ENCODE data around the gene ZNF436.

The ZNF436 gene

DNA sequence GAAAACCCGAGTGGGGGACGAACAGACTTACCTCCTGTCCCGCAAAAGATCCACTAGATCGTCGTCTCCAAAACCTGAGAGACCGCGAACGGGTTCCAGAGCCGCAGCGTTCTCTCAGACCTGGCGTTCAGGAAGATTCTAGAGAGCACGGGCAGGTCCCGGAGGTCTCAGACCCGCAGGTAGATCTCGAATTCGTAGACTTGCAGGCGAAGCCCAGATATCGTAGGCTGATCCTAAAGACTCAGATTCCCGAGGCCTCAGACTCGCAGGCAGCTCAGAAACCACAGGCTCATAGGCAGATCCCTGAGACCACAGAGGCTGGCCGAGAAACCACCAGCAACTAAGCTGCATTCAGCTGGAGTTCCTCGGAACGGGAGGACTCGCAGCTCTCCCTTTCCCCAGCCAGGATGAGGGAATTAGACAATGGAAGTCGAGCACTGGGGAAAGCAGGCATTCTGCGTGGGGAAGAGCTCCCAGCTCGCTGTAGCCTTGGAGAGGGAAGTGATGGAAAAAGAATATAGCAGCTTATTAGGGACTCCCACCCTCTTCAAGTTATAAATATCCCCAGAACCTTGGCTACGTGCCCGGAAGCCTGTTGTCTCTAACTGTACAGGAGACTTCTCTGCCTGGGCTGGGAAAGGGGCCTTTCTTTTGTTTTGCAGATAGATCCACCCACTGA lies at the start of gene ZNF436:
ZNF436 (minus strand) TSS at position 502 of the 679 bp plus-strand sequence. CDS start 1,831 bp downstream, outside the sequence.
- no peak for DNase-seq (ENCODE audit: low read depth)

DNA sequence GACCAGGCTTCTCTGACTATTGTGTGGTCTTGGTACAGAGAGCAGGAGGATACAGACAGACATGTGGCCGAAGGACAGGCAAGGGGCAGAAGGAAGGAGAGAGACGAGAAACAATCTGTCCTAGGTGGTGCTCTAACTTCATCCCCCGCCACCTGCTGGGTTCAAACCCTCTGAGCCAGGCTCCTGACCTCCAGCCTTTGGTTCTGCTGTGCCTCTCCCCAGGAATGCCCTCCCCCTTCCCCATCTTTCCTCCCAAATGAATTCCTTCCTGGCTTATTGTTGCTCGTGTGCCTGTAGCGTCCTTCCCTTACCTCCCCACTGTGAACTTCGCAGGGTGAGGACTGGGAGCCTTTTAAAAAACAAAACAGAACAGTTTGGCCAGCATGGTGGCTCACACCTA lies 49.5 kb upstream of the ZNF436 start:
- DNase-seq (ENCODE audit: low read depth), result no peak

DNA sequence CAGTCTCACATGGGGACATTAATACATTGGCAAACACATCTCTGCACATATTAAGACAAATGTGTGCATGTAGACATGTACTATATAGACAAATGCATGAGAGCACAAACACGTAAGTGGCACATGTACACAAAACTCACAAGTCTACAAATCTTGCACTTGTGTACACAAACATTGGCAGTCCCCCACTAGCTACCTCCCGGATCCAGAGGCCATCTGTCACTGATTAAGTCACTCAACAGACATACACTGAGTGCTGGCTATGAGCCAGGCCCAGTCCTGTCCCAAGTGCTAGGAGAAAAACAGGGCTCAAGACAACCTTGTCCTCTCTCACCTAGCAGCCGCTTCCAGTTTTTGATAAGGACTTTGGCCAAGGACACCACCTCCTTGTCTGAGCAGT lies 47.9 kb upstream of the ZNF436 start:
- no peak for DNase-seq (ENCODE audit: low read depth)

DNA sequence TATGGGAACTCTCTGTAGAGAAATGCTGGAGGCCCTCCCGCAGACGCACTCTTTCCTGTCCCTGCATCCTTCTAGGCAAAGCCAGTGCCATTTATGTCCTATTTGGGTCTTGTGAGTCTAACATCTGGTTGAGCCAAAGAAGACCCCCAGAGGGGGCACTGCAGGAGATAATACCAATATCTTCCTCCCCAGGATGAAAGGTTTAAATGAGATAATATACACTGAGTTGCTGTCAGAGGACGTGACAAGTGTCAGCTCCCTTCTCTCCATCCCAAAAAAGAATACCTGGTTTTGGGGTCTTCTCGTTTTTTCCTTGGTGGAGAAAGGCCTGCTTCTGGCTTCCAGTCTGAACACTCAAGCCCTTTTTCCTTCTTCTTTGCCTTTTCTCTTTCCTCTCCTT lies 47.3 kb upstream of the ZNF436 start:
- DNase-seq (ENCODE audit: low read depth), result no peak

DNA sequence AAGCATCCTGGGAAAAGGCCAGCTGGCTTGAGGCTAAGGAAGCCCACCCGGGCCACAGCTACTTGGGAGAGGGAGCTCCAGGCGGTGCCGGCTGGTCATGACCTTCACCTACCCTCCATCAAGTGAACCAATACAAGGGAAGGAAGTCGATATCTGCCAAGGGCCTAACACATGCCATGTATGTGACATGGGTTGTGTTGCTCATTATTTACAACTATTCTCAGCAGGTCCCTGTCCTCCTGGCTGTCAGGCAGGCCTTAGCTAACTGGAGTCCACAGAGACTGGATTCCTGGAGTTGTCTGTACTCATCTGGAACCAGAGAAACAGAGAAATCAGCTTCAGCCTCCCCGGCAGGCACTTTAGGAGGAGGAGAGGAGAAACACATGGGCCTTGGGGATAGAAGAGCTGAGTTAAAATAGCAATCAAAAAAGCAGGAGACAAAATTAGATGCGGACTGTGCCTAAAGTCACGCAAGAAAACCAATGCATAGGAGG lies 39.2 kb upstream of the ZNF436 start:
- no peak for DNase-seq (ENCODE audit: low read depth)

DNA sequence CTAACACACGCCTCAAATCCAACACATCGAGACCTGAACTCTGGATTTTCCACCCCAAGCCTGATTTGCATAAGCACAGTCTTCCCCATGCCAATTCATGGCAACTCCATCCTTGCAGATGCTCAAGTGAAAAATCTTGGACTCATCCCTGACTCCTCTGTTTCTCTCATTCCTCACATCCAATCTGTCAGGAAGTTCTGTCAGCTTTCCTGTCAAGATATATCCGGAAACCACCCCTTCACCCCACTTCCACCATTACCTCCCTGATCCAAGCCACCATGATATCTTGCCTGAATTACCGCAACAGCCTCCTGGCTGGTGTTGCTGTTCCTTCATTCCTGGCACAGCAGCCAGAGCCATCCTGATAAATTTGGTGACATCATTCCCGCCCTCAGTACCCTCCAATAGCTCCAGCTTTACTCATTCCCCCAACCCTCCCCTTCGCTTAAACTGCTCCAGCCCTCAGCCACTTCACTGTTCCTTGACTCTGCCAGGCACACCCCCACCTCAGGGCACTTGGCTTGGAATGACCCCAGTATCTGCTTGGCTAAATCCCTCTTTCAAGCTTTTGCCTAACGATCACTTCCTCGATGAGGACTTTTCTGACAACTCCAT lies 37.5 kb upstream of the ZNF436 start:
- no peak for DNase-seq (ENCODE audit: low read depth)

DNA sequence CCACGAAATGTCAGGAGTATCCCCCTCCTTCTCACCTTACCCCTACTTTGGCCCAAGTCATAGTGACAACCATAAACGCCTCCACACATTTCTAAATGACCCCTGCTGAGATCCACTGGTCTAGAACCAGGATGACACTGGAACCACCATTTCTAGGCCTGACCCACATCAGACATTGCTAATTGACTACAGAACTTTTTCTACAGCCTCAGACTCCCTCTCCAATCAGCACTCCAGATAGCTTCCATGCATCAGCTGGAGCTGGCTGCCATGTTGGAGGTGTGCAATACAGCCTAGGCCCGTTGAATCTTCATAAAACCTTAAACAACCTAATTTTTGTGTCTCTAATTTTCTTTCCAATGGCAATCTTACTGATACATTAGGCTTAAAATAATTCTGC lies 36.3 kb upstream of the ZNF436 start:
- no peak for DNase-seq (ENCODE audit: low read depth)

DNA sequence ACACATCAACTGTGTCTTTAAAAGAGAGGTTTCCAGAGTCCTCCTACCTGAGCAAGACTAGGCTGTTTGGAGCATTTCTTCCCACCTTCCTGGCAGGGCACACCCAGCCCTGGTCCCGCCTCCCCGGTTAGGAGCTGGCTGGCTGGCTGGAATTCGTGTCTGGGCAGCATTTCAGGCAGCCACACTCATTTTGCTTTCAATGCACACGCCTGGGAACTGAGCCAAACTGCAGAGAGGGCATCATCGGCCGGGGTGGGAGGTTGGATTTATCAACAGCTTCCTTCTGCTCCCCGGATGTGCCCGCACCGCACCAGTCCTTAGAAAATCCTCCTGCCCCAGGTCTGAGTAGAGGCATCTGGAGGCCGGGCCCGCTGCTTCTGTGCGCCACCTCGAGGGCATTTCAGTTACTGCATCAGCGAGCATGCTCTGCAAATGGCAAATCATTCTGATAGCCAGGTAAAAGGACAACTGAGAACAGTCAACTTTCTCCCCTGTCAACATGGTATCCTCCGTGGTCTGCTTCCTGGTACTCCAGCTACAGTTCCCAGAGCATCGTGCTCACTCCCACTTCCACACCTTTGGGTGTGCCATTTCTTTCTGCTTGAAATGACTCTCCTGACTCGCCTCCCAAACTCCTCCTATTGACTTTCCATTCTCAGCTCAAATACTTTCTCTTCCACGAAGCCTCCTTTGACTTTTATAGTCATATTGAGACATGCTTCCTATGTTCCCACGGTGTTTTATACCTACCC lies 34.3 kb upstream of the ZNF436 start:
- no peak for DNase-seq (ENCODE audit: low read depth)

DNA sequence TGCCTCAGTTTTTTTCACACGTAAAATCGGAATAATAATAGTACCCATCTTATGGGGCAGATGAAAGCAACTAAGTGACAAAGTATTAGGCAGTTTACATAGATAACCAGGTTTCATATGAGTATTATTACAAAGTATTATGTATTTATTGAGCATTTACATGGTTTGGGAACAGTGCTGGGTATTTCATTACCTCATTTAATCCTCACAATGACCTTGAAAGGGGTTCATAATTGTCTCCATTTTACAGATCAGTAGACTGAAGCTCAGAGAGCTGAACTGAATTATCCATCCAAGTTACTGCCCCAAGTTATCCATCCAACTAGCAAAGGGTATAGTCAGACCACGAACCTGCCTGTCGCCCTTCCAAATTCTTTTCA lies 33.7 kb upstream of the ZNF436 start:
- no peak for DNase-seq (ENCODE audit: low read depth)

DNA sequence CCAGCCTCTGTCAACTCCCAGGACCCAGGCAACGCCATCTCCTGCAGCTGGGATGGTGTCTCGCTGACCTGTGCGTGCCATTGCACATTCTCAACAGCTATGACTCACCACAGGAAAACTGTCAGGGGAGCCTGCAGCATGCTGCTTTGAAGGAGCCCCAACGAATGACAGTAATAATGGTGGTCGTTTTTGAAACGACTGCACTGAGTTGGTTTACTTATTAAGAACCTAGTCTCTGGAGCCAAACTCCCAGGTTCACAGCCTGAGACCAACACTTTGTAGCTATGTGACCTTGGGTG lies 33.4 kb upstream of the ZNF436 start:
- DNase-seq (ENCODE audit: low read depth), result no peak

DNA sequence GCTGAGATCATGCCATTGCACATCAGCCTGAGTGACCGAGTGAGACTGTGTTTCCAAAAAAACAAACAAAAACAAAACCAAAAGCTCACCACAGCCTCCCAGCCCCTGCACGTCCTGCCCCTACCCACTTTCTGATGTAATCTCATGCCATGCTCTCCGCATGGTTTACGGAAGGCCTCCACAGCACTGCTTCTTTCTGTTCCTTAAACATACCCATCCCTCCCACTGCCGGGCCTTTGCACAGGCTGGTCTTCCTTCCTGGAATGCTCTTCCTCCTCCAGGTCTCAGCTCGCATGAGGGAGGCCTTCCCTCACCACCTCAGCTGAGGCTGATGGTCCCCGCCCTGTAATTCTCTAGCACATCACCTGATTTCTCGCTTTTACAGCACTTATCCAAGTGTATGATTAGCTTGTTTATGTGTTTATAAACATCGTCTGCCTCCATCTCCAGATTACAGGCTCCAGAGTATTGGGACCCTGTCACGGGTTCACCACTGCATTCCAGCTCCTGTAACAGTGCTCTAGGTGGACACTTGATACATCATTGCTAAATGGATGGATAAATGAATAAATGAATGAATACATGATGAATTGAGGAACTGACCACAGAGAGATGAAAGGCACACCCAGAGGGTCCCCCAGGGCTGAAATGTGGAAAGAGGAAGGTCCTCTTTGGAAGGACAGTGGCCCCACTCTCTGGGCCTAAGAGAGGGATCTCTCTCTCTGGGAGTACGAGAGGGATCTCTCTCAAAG lies 32.8 kb upstream of the ZNF436 start:
- no peak for DNase-seq (ENCODE audit: low read depth)

DNA sequence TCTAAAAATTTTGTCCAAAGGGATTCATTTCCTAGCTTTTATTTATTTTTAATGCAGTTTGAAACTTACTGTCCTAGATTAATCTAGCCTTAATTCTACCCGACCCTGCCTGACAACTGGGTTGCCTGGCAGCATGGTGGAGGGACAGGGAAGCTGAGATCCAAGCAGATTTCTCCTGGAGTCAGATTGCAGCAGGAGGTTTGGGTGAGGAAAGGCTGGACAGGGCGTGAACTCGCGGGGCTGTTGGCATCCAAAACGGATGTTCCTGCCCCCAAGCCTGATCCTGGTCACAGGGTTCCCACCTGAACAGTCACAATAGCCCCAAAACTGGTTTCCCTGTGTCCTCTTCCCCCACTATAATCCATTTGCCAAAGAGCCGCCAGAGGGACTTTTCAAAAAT lies 31.7 kb upstream of the ZNF436 start:
- no peak for DNase-seq (ENCODE audit: low read depth)

DNA sequence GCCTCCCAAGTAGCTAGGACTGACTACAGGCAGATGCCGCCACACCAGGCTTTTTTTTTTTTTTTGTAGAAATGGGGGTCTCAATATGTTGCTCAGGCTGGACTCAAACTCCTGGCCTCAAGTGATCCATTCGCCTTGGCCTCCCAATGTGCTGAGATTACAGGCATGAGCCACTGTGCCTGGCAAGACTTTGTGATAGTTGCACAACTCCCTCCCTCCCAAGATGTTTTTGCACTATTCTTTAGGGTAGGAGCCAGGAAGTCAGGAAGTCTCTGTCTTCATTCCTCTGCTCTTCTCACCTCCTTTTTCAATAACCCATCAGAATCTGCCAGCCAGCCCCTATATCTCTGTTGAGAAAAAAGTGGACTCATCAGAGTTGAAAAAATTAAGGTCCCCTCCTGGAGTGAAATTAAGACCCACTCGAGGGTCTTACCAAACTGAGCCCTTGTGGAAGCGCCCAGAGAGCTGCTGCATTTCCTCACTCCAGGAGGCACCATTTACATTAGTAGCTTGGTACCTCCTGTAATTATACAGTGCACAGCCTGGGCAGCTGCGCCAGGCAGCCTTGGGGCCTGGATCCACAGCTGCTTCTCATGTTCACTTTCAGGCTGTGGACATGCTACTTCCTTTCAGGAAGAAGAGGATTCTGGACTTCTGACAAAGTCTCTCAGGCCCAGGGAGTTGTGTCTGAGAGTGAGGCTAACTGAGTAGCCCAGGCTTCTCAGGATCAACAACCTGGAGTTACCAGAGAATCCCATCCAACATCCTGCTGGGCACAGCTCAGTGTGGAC lies 30.9 kb upstream of the ZNF436 start:
- no peak for DNase-seq (ENCODE audit: low read depth)

DNA sequence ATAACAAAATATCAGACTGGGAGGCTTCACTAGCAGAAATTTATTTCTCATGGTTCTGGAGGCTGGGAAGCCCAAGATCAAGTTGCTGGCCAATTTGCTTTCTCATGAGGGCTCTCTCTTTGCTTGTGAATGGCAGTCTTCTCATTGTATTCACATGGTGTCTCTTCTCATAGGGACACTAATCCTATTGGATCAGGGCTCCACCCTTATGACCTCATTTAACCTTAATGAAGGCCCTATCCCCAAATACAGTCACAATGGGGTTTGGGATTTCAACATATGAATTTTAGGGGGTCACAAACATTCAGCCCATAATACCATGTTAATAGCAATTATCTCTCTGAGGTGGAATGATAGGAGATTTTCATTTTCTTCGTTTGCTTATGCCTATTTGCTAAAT lies 29.6 kb upstream of the ZNF436 start:
- no peak for DNase-seq (ENCODE audit: low read depth)

DNA sequence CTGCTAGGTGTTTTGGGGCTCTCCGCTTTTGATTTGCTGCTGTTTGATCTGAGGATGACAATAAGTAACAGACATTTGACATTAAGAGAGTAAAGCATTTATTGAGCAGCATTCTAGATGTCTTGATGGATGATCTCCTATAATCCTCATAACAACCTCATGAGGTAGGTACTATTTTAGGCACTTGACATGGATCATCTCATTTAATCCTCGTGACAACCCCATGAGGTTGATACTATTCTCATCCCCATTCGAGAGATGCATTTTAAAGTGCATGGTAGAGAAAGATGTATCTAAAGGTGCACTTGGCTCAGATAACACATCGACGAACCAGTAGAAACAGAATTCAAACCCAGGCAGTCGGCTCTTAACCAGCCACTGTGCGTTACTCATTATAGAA lies 28.3 kb upstream of the ZNF436 start:
- no peak for DNase-seq (ENCODE audit: low read depth)

DNA sequence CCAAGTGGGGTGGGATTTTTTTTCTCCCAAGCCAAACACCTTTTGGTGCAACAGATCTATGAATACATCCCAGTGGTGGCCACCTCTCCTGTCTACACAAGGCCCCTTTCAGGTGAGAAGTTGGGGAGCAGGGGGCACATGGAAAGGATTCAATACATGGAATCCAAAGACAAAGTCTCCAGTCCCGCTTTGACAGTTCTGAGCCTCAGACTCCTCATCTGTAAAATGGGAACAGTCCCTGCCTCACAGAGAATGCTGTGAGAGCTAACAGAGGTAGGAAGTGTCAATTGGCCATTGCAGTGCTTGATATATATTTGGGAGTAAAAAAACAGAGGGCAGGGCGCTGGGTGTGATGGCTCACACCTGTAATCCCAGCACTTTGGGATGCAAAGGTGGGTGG lies 26.7 kb upstream of the ZNF436 start:
- DNase-seq (ENCODE audit: low read depth), result no peak

DNA sequence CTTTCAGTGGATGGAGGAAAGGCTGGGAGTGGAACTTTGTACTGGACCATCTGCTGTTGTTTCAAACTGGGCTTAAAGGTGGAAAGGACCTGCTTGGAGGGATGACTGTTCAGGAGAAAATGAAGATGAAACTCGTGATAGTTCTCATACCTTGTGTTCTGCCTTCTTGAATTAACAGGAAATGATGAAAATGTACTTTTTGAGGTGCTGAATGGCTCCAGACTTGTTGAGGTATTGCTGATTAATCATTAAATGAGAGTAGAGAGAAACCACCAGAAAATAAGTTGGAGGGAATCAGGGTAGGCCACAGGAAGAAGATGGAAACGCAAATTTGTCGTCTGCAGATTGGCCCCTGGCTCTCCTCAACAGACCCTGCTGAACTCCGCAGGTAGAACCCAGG lies 26.2 kb upstream of the ZNF436 start:
- DNase-seq (ENCODE audit: low read depth), result no peak

DNA sequence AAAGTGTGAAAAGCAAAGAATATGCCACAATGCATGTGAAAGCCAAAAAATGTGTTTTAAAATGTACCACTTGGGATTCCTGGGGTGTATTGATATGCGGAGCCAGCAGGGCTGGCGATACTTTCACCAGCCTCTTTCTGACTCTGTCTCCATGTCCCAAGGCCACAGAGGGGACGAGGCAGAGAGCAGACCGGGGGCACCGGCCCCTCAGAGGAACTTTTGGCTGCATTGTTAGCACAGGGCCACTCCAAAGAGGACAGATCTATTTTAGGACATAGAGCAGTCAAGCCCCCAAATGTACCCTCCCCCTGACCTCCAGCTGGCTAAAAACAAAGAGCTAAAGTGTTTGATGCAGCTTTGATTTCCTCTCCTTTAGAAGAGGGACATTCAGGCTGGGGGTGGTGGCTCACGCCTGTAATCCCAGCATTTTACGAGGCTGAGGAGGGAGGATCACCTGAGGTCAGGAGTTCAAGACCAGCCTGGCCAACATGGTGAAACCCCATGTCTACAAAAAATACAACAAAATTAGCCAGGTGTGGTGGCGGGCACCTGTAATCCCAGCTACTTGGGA lies 25.6 kb upstream of the ZNF436 start:
- no peak for DNase-seq (ENCODE audit: low read depth)

DNA sequence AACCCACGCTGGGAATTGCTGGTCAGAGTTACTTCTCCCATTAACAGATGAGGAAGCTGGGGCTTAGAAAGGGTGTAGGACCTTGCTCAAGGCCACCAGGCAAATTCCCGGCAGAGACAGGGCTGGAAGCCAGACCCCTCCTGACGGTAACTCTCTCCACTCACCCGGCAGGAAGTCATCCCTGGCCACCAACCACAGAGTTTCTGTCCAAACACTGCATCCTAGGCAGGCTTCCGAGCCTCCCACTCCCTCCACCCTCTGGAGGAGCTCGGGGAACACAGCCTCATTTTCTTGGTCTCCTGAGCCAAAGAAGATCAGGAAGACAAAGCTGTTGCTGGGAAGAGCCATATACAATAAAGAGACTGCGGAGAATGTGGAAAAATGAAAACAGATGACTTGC lies 25.0 kb upstream of the ZNF436 start:
- DNase-seq (ENCODE audit: low read depth), result no peak

DNA sequence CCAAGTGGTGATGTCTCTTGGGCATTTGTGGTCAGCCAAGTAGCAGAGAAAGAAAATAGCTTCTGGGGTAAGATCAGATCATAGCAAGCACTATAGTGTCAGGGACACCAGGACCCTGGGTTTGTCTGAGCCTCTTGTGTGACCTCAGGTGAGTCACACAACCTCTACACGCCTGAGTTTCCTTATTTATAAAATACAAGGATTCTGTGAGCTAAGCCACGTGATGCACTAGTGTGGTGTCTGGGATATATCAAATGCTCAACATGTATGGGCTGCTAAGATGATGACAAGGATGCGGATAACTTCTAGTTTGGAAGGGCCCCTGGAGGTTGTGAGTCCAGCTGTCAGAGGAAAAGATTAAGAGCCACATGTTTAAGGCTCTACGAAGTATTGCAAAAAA lies 24.5 kb upstream of the ZNF436 start:
- DNase-seq (ENCODE audit: low read depth), result no peak

DNA sequence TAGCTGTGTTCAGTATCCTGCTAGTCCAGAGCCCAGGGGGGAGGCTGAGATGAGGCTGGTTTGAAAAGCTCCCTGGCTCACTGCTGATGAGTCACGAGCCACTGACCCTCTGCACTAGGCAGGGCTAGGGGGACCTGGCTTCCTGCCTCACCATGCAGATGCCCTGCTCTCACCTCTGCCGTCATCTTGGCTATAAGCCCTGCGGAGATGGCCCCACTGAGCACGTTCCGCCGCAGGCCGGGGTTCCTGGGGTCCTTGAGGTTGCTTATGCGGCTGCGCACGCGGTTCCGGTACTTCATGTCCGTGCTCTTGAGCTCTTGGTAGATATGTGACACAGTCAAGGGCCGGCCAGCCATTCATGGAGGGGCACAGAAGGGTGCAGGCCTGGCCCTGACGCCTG lies 24.1 kb upstream of the ZNF436 start:
- DNase-seq (ENCODE audit: low read depth), result no peak

All from non-pigmented ciliary epithelial cell (primary cell).